Effector memory CD8-positive, alpha-beta T cell (primary cell): ENCODE data around the gene VHLL.

Experiments
- ATAC-seq: fragments of 150-1000 bp; cut with Tn5 transposase; replicated peaks from 2 replicates; pipeline ENCODE4 v1.10.0; 2021; ENCODE audit warnings: mild to moderate bottlenecking, moderate library complexity
- DNase-seq, 3 experiments: peaks; one replicate each; pipeline ENCODE4 v3.0.0; 2021
- H3K27ac Mint-ChIP-seq, 2 donors: one replicate each; pipeline ENCODE4 v1.8.0; 2022; ENCODE audit warnings: mild to moderate bottlenecking in 2 of 2, mixed read lengths in 2 of 2, moderate library complexity in 2 of 2
- H3K27me3 Mint-ChIP-seq, 2 donors: one replicate each; pipeline ENCODE4 v1.8.0; 2022; ENCODE audit warnings: mixed read lengths in 2 of 2
- H3K36me3 Mint-ChIP-seq: one replicate; pipeline ENCODE4 v1.8.0; 2022; ENCODE audit warnings: mild to moderate bottlenecking, moderate library complexity, mixed read lengths; ENCODE audit not compliant: insufficient read depth
- H3K4me1 Mint-ChIP-seq, 2 donors: one replicate each; pipeline ENCODE4 v1.8.0; 2022; ENCODE audit warnings: low read depth in 2 of 2, mixed read lengths in 2 of 2
- H3K4me3 Mint-ChIP-seq, 2 donors: one replicate each; pipeline ENCODE4 v1.8.0; 2022; ENCODE audit warnings: mild to moderate bottlenecking in 2 of 2, mixed read lengths in 2 of 2, moderate library complexity in 2 of 2
- H3K9me3 Mint-ChIP-seq, 2 donors: one replicate each; pipeline ENCODE4 v1.8.0; 2022; ENCODE audit warnings: mixed read lengths in 2 of 2

Gene VHLL

DNA sequence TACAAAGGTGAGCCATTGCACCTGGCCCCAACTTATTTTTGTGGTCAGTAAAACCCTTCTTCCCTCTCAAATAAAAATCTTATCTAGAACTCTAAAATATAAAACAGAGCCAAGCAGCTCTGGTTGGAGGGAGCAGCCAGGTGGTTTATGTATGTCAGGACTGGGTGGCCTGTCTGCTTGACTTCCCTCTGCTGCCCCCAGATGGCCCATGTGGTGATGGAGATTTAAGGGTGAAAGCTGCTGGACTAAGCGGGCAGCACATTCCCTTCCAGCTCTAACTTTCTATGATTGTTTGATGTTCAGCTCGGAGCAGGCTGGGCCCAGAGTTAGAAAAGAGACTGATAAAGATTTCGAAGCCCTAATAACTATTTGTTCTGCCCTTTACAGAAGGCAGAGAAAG lies 39.3 kb downstream of the VHLL start:
- H3K4me1 Mint-ChIP-seq: peaks cover 0 to 5% of the 10 kb centered on the region in 2 donors
- H3K27me3 Mint-ChIP-seq: no peaks in the 10 kb centered on the region
- no peaks in the 10 kb centered on the region for H3K9me3 Mint-ChIP-seq
- peaks cover 89% of the 10 kb centered on the region for H3K36me3 Mint-ChIP-seq
- ATAC-seq (no peak), DNase-seq (no peak)
- H3K4me3 Mint-ChIP-seq: no peak overlapping the region
- H3K27ac Mint-ChIP-seq: peak overlapping the region in 1 of 2 donors; percentile 89

DNA sequence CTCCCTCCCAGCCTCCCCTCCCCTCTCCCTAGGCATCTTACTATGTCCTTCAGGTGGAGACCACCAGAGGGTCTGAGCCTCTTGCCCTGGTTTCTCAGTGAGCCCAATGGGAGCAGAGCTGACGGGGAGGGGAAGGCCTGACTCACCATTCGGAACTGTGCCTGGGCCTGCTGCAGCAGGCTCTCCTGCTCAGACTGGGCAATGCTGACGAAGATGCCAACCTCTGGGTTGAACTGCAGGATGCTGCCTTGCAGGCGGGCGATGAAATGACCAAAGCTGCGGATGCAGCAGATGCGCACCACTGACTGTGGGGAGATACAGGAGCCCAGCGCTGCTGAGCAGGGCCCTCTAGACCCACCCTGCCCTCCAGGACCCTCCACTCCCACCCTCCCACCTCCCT lies 40.2 kb downstream of the VHLL start:
- H3K4me1 Mint-ChIP-seq: peaks cover 0 to 5% of the 10 kb centered on the region in 2 donors
- H3K27me3 Mint-ChIP-seq: no peaks in the 10 kb centered on the region
- no peak overlapping the region for H3K4me3 Mint-ChIP-seq
- DNase-seq (no peak), ATAC-seq (no peak)
- H3K9me3 Mint-ChIP-seq: no peaks in the 10 kb centered on the region
- H3K36me3 Mint-ChIP-seq: peaks cover 80% of the 10 kb centered on the region
- no peak overlapping the region for H3K27ac Mint-ChIP-seq

DNA sequence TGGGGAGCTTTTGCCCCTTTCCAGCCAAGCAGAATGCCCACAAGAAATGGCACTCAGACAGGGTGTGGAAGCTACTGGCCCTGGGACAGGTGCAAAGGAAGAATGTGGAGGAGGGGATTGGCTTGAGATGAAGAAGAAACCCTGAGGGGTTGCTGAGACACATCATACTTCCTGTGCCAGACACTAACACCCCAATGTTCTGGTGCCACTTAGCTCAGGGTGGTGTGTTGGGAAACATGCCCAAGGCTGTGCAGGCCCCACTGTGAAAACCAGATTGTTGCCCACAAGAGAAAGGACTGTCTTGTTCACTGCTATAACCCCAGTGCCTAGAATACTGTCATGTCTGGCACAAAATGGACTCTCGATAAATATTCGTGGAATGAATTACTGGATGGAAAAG lies 41.4 kb downstream of the VHLL start:
- ATAC-seq (peak; percentile 22), DNase-seq (no peak)
- H3K36me3 Mint-ChIP-seq: peaks cover 77% of the 10 kb centered on the region
- H3K4me3 Mint-ChIP-seq: no peak overlapping the region
- peaks cover 0 to 5% of the 10 kb centered on the region in 2 donors for H3K4me1 Mint-ChIP-seq
- peak overlapping the region in 1 of 2 donors; percentile 35 for H3K27ac Mint-ChIP-seq
- no peaks in the 10 kb centered on the region for H3K9me3 Mint-ChIP-seq
- H3K27me3 Mint-ChIP-seq: no peaks in the 10 kb centered on the region

DNA sequence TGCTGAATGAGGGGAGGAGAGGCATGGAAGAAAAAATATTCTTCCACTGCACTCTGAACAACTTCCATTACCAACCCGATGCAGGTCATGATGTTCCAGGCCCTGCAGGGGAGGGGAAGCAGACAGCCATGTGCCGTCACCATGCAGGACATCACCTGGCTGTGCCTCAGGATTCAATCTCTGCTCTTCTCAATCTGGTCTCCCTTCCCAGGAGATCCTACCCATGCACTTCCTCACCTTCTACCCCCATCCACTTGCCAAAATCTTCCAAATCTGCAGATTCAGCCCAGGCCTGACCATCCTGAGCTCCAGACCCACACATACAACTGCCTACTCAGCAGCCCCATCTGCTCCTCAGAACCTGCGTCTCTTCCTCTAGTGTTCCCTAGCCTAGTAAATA lies 45.5 kb downstream of the VHLL start:
- Mint-ChIP-seq H3K4me1 (no peaks in the 10 kb centered on the region), H3K27ac (peak overlapping the region; percentile 12 to 76), H3K4me3 (no peak overlapping the region), H3K9me3 (no peaks in the 10 kb centered on the region), H3K36me3 (peaks cover 57% of the 10 kb centered on the region), H3K27me3 (no peaks in the 10 kb centered on the region)
- no peak for ATAC-seq
- no peak for DNase-seq

DNA sequence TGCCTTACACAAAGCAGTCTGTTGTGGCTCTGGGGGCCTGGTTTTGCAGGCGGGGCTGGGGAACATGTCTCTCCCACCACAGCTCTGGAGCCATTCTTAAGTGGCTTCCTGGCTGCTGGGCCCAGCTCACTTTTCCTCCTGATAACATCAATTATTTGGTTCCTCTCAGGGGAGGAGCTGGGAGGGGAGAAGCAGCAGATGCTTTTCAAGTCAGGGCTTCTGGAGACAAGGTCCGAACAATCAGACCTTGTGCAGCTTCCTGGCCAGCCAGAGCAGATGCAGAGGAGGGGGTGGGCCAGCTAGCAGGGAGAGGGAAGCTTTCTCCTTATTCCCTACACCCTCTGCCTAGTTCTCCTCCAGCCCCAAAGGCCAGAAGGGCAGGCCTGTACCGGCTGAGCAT lies 47.6 kb downstream of the VHLL start:
- DNase-seq (no peak), ATAC-seq (no peak)
- peaks cover 0 to 3% of the 10 kb centered on the region in 2 donors for H3K4me1 Mint-ChIP-seq

DNA sequence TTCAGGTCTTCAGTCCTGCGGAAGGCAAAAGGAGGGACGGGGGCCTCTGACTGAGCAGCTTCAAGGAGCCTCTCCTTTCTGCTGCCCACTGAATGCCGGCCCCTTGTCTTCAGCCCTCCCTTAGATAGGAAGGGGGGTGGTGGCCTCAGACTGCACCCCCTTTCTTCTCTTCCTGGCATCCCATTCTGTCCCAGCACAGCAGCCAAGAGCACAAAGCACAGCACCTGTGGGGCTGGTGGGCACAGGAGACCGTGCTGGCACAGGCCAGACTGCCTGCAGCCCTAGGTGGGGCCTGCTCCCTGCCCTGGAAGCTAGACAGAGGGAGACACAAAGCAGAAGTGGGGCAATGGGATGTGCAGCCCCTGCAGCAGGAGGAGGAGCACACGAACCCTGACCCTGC lies 49.5 kb downstream of the VHLL start:
- H3K27ac Mint-ChIP-seq: peak overlapping the region; percentile 62 to 69
- no peak overlapping the region for H3K4me3 Mint-ChIP-seq
- H3K27me3 Mint-ChIP-seq: no peaks in the 10 kb centered on the region
- H3K4me1 Mint-ChIP-seq: peaks cover 14% of the 10 kb centered on the region in 2 donors
- H3K36me3 Mint-ChIP-seq: peaks cover 44% of the 10 kb centered on the region
- no peaks in the 10 kb centered on the region for H3K9me3 Mint-ChIP-seq
- ATAC-seq (no peak), DNase-seq (no peak)

More for the DNA sequence above, 47.6 kb downstream of the VHLL start:
- Mint-ChIP-seq H3K4me3 (no peak overlapping the region), H3K27me3 (no peaks in the 10 kb centered on the region), H3K36me3 (peaks cover 45% of the 10 kb centered on the region), H3K9me3 (no peaks in the 10 kb centered on the region), H3K27ac (no peak overlapping the region)
